GM11168 (cell line): ENCODE results near the gene ALDH1A3.
"Not testable (repeated sequence)": the region's sequence is repeated elsewhere in the genome, so short reads cannot be mapped to it uniquely, and the experiment has no call there.

Experiments
- in situ Hi-C: fragments of 300-500 bp; cut with MboI; formaldehyde crosslinking; loops from one replicate; pipeline ENCODE4 v1.12.0; 2022; ENCODE audit warnings: low sequenced_read_pairs; ENCODE audit not compliant: unreplicated experiment

Gene ALDH1A3

GRCh38 chr15:100879464-100880138 lies at the start of gene ALDH1A3:
Gene ALDH1A3 (plus strand): TSS chr15:100879831. CDS start chr15:100879908, 77 bp downstream.
- in situ Hi-C loops = loop anchor here (25.0 kb wide), 1 partner anchor 217 kb away; no protein-coding TSS in a partner anchor

- in situ Hi-C loops = no loop called here
These were observed 48.2 kb upstream of the ALDH1A3 start for GRCh38 chr15:100831467-100831866.

- in situ Hi-C loops = no loop called here
These were observed 47.3 kb upstream of the ALDH1A3 start for GRCh38 chr15:100832149-100832942.

GRCh38 chr15:100833417-100834389 lies 45.9 kb upstream of the ALDH1A3 start:
- in situ Hi-C loops = no loop called here

GRCh38 chr15:100834731-100835130 lies 44.9 kb upstream of the ALDH1A3 start:
- in situ Hi-C loops = no loop called here

GRCh38 chr15:100835636-100836035 lies 44.0 kb upstream of the ALDH1A3 start:
- in situ Hi-C loops = no loop called here

GRCh38 chr15:100836501-100836900 lies 43.1 kb upstream of the ALDH1A3 start:
- in situ Hi-C loops = no loop called here

- in situ Hi-C loops = no loop called here
These were observed 38.2 kb upstream of the ALDH1A3 start for GRCh38 chr15:100841426-100841825.

- in situ Hi-C loops = no loop called here
These were observed 36.6 kb upstream of the ALDH1A3 start for GRCh38 chr15:100842756-100843730.

- in situ Hi-C loops = no loop called here
These were observed 35.5 kb upstream of the ALDH1A3 start for GRCh38 chr15:100844167-100844566.

GRCh38 chr15:100844778-100845177 lies 34.9 kb upstream of the ALDH1A3 start:
- in situ Hi-C loops = no loop called here

- in situ Hi-C loops = no loop called here
These were observed 32.4 kb upstream of the ALDH1A3 start for GRCh38 chr15:100847194-100847593.

- in situ Hi-C loops = no loop called here
These were observed 30.4 kb upstream of the ALDH1A3 start for GRCh38 chr15:100849021-100849854.

GRCh38 chr15:100849855-100850218 lies 29.8 kb upstream of the ALDH1A3 start:
- in situ Hi-C loops = no loop called here

GRCh38 chr15:100851428-100852015 lies 28.1 kb upstream of the ALDH1A3 start:
- in situ Hi-C loops = not testable (repeated sequence)

GRCh38 chr15:100852630-100853029 lies 27.0 kb upstream of the ALDH1A3 start:
- in situ Hi-C loops = no loop called here

- in situ Hi-C loops = no loop called here
These were observed 25.8 kb upstream of the ALDH1A3 start for GRCh38 chr15:100853676-100854440.
